Measurements from ENCODE around the gene SMIM38.
A peak's percentile ranks its signal among the peaks of the same experiment; 100 is the strongest.

Gene SMIM38

DNA sequence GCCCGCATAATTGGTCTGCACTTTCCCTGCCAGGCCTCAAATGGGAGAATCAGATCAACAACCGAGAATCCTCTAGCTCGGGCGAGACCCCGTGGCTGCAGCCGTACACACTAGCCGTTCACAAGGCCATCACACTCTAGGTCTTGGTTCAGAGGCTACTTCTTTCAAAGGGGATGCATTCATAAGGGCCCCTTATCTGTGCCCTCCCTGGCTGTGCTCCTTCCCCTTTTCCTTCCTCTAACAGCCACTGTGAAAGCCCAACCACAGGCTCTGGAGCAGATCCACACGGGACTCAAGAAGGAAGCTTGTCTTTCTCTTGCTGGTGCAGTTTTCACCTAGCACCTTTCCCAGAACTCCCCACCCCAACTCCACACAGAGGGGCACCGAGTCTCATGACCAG is 24.5 kb downstream of the SMIM38 start:
- no peak for DNase-seq (ENCODE audit: low spot score)
- TF ChIP-seq, protein P1, sequence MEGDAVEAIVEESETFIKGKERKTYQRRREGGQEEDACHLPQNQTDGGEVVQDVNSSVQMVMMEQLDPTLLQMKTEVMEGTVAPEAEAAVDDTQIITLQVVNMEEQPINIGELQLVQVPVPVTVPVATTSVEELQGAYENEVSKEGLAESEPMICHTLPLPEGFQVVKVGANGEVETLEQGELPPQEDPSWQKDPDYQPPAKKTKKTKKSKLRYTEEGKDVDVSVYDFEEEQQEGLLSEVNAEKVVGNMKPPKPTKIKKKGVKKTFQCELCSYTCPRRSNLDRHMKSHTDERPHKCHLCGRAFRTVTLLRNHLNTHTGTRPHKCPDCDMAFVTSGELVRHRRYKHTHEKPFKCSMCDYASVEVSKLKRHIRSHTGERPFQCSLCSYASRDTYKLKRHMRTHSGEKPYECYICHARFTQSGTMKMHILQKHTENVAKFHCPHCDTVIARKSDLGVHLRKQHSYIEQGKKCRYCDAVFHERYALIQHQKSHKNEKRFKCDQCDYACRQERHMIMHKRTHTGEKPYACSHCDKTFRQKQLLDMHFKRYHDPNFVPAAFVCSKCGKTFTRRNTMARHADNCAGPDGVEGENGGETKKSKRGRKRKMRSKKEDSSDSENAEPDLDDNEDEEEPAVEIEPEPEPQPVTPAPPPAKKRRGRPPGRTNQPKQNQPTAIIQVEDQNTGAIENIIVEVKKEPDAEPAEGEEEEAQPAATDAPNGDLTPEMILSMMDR (IDR thresholded peaks at IDR 0.05; ENCODE audit: extremely low read depth, missing control alignments) = no peak

DNA sequence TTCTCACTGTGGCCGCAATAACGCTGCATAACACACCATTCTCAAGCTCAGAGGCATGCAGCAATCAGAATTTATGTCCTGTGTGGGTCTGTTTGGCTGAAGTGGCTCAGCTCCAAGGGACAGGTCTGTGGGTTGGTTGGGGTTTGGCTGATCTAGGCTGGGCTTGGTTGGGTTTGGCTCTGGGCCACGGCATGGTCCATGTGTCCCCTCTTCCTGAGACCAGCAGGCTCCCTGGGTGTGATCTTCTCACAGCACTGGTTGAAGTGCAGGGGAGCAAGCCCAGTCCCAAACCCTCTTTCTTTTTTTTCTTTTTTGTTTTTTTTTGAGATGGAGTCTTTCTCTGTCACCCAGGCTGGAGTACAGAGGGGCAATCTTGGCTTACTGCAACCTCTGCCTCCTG is 25.0 kb downstream of the SMIM38 start:
- DNase-seq (ENCODE audit: low spot score) = no peak
- TF ChIP-seq, protein P1 (IDR thresholded peaks at IDR 0.05; ENCODE audit: extremely low read depth, missing control alignments) = no peak

DNA sequence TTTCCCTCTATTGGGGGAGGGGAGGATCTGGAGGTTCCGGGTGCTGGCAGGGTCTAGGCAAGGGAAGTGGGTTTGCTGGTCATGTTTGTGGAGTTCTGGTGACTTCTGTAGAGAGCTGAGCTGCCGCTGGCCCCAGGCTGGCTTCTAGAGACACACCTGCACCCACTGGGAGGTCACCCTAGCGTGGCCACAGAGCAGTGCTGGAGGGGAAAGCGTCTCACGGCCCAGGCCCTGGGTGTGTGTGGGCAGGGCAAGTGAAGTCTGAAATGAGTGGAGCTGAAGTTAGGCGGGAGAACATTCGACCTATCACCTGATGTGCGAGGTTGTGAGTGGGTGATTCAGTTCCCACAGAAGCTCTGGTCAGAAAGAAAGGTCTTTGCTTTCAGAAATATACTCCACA is 27.9 kb downstream of the SMIM38 start:
- DNase-seq (ENCODE audit: low spot score) = peak; percentile 60
- TF ChIP-seq, protein P1 (IDR thresholded peaks at IDR 0.05; ENCODE audit: extremely low read depth, missing control alignments) = no peak

DNA sequence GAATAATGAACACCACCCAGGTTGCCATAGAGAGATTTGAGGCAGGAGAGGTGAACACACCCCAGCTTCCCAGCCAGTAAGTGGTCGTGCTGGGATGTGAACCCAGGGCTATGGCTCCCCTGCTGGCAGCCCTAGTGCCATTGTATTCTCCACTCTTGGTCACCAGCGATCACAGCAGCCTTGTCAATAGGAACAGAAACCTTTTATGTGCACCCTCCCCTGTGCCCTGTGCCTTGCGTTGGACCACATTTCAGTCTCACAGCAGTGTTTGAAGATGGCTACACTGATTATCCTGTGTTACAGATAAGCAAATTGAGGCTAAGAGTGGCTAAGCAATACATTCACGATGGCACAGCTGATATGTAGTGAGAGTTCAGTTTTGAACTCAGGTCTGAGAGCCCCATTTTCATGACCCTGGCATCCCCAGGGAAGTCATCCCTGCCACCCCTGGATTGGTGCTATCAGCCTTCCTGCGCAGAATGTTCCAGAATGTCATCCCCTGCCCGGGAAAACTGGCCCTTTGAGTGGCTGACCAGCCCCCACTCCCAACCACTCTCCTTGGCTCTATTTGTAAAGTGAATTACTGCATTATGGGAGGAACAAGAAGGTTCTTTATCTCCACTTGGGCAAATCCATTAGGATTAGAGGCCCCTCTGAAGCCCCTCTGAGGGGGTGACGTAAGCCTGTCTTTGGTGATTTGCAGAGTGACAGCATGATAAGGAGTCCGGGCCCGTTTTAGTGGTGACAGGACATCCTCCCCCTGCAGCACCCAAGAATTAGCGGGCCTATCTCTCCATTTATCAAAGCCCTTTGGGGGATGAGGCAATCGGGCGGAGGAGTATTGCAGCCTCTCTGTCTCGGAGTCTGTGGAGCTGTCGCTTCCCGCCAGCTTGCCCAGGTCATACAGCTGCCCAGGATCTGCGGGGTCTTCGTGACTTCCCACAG is 30.9 kb downstream of the SMIM38 start:
- DNase-seq (ENCODE audit: low spot score) = no peak
- TF ChIP-seq, protein P1 (IDR thresholded peaks at IDR 0.05; ENCODE audit: extremely low read depth, missing control alignments) = no peak

DNA sequence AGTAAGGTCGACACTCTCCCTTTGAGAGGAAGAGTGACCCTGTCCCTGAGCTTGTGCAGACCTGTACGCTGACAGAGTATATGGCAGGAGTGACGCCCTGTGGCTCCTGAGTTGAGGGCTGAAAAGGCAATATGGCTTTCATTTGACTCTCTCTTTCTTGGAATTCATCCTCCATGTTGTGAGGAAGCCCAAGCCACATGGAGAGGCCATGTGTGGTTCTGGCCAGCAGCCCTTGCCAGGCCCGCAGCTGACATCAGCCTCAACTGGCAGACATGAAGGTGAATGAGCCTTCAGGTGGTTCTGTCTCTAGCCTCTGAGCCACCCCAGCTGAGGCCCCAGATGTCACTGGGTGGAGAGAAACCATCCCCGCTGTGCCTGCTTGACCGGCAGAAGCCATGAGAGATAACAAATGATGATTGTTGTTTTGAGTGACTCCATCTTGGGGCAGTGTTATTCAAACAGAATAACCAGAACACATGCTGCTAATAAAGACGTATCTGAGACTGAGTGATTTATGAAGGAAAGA is 31.9 kb downstream of the SMIM38 start:
- DNase-seq (ENCODE audit: low spot score) = no peak
- TF ChIP-seq, protein P1 (IDR thresholded peaks at IDR 0.05; ENCODE audit: extremely low read depth, missing control alignments) = no peak

DNA sequence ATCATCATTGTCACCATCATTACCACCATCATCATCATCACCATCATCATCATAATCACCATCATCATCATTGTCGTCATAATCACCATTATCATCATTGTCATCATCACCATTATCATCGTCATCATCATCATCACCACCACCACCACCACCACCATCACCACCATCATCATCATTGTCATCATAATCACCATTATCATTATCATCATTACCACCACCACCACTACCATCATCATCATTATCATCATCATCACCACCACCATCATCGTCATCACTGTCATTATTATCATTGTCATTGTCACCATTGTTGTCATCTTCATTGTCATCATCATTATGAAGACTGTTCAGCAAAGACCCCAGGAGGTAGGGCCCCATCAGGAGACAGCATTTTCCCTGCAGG is 33.3 kb downstream of the SMIM38 start:
- no peak for DNase-seq (ENCODE audit: low spot score)
- TF ChIP-seq, protein P1 (IDR thresholded peaks at IDR 0.05; ENCODE audit: extremely low read depth, missing control alignments) = no peak

DNA sequence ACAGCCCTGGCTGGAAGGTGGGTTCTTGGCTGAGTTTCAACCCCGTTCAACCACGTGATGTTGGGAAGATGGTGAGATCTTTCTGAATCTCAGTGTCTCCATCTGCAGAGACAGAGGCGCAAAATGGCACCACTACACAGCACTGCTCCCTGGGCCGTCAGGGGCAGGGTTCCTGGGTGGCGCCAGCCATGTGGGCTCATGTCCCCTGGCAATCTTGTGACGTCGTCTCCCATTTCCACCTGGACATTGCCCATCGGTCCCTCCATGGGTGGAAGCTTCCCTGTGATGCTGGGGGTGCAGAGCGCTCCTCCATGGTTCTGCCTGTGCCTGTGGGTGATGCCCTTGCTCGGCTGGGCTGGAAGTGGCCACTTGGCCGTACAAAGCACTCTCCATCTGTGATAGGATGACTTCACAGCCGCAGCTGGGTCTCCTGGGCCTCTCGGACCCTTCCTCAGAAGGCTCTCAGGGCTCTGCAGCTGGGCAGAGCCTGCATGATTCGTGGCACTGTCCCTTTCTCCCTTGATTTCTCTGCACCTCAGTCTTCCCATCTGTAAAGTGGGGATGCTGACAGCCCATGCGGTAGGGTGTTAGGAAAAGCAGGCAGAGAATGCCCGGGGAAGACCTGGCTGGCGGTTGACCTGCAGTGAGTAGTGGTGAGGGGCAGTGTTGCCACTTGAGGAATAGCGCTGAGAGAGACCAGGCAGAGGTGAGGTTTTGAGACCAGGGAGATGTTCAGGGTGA is 35.2 kb downstream of the SMIM38 start:
- no peak for DNase-seq (ENCODE audit: low spot score)
- TF ChIP-seq, protein P1 (IDR thresholded peaks at IDR 0.05; ENCODE audit: extremely low read depth, missing control alignments) = no peak
